Measurements from ENCODE around the gene RBM47.
"Not testable (repeated sequence)": the region's sequence is repeated elsewhere in the genome, so short reads cannot be mapped to it uniquely, and the experiment has no call there.

Gene RBM47

DNA sequence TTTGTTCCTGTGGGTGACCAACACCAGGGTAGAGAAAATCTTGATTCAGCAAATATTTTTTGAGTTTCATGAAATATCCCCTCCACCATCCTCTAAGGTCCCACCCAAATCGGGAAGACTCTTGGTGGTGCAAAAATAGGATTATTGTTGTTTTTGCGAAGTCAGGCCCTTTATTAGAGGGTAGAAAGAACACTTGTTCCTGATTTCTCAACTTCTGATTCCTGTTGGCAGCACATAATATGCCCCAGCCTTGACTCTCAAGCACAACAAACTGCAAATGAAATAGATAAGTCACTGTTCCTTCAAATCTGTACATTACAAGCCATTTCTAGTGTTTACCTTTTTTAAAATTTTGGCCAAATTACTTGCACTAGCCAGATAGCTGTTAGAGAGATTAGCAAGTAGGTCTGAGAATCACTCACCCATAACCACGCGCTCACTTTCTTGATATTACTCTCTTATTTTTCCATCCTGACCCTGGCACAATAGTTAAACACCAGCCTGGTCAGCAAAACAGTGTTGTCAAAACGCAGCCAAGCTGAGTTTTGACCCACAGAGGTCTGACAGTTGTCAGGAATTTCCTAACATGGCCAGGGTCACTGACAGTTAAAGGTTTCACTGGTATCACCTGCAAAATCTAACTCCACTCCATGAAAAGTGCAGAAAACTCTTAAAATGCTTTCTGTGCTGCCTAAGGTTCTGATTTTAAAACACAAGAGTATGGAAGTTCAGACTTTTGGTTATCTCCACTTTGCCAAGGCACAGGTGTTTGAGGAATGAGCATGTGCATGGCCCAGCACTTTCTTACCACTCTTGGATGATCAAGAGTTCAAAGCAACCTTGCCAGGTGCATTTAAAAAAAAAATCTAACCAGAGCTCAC, 69.8 kb downstream of the RBM47 start:
- DNase-seq: no peak

GRCh38 chr4:40557736-40558135, 71.9 kb downstream of the RBM47 start:
- no peak for DNase-seq

GRCh38 chr4:40555176-40555900, 74.3 kb downstream of the RBM47 start:
- DNase-seq: no peak

GRCh38 chr4:40554641-40555040, 75.0 kb downstream of the RBM47 start:
- DNase-seq: not testable (repeated sequence)

- DNase-seq: no peak
These were observed 75.7 kb downstream of the RBM47 start for GRCh38 chr4:40553995-40554394.

- DNase-seq: no peak
These were observed 77.1 kb downstream of the RBM47 start for GRCh38 chr4:40552536-40552935.

GRCh38 chr4:40551568-40552136, 78.0 kb downstream of the RBM47 start:
- DNase-seq: peak in 1 of 2 donors; percentile 25

DNA sequence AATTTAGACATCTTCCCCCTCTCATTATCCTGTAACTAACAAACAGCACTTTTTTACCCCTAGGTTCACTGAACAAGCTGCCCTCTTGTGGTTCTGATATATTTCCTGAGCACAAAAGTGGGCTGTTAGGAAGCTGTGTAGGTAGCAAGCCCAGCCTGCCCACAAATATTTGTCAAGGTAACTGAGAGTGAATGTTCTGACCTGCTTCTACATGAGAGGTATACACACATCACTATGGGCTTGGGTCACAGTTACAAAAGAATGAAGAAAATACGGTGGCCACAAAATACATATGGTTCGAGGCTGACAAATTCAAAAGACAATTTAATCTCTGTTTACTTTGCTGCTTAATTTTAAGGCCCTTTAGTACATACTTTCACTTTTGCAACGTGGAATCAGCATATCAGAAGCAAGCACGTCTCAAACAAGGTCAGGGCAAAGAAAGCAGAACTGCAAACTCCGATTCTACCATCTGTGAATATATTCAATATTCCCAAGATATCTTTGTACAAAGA, 78.7 kb downstream of the RBM47 start:
- DNase-seq: no peak

DNA sequence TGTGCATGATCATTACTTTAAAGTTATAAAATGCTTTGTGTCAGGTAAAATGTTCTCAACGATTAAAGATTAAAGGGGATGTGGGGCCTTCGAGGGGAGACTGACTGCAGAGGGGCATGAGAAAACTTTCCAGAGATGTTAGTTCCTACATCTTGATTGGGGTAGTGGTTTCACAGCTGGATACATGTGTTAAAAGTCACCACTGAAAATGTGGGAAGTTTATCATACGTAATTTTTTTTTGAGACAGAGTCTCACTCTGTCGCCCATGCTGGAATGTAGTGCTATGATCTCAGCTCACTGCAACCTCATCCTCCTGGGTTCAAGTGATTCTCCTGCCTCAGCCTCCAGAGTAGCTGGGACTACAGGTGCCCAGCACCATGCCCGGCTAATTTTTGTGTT, 79.5 kb downstream of the RBM47 start:
- DNase-seq: no peak

DNA sequence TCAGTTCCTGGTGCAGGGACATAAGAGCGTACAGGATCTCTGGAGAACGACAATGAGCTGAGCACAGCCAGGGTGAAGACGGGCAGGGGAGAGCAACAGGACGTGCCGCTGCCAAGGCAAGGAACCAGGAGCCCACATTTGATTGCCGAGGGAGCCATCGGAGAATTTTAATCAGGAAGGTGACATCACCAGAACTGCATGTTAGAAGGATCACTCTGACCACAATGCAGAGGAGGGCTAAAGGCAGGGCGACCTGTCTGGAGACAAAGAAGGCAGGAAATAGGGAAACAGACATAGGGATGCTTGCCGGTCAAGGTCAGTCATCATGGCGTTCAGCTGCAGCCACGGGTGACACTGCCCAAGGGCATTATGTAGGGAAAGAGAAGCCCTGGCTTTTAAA, 81.4 kb downstream of the RBM47 start:
- DNase-seq: no peak

DNA sequence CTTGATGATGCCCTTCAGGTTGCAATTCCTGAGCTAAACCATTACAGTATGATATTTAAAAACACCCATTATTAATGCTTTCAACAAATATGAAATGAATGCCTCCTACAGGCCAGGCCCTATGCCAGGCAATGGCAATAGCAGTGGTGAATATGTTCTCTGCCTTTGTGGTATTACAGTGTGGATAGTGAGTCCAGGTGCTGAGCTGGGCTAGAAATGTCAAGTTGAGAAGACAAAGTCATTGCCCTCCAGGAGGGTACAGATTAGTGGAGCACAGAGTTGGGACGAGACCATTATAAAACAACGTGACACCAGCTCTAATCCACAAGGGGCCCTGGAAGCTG, 81.9 kb downstream of the RBM47 start:
- no peak for DNase-seq

GRCh38 chr4:40546969-40547788, 82.5 kb downstream of the RBM47 start:
- DNase-seq: no peak

GRCh38 chr4:40546506-40546905, 83.2 kb downstream of the RBM47 start:
- DNase-seq: no peak

DNA sequence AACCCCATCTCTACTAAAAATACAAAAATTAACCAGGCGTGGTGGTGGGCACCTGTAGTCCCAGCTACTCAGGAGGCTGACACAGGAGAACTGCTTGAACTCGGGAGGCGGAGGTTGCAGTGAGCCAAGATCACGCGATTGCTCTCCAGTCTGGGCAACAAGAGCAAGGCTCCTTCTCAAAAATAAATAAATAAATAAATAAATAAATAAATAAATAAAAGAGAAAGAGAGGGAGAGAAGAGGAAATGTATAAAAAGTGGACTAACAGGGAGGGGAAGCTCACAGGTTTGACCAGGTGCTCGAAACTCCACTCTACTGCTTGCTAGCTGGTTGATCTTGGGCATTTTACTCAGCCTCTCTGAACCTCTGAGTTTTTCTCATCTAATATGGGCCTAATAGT, 84.2 kb downstream of the RBM47 start:
- DNase-seq: not testable (repeated sequence)

- no peak for DNase-seq
These were observed 85.4 kb downstream of the RBM47 start for GRCh38 chr4:40544221-40544620.

- no peak for DNase-seq
These were observed 88.9 kb downstream of the RBM47 start for GRCh38 chr4:40540800-40541199.

DNA sequence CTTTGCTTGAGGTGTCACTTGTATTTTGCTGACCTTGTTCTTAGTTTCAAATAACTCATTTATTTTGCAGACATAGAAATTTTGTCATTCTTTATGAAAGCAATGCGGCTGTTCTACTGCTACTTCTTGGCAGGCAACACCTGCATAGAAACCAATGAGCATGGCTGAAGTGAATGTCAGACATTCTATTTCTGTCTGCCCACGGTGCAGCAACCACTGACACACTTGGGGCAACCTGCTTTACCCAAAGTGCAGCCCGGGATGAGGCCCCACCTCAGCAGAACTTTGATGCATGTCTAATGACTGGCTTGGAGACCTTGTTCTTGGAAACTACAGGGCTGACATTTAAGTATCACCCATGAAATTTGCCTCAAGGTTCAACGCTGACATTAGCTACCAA, 93.6 kb downstream of the RBM47 start:
- DNase-seq: no peak

- no peak for DNase-seq
These were observed 98.0 kb downstream of the RBM47 start for GRCh38 chr4:40531636-40532023.

DNA sequence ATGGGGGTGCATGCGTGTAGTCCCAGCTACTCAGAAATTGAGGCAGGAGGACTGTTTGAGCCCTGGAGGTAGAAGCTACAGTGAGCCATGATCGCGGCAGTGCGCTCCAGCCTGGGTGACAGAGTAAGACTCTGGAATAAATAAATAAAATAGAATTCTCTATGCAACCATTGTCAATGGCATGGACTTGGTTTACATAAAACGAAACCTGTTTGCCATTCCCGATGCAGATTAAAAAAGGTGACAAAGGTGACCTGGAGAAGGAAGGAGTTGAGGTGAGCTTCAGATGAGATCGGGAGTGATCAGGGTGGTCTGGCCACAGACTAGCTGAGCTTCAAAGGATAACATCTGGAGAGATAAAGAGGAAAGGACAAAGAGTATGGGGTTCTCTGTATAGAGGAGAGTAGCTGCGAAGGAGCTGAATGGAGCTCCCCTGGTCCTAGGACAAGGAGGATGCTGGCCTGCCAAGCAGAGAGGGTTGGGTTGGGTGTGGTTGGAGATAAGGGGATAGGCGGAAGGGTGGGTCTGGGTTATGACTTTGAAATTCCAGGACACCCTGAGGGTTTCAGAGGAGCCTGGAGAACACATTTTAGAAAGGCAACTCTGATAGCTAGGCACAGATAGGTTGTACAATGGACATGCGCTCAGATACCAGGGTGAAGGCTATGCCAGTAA, 98.6 kb downstream of the RBM47 start:
- no peak for DNase-seq

DNA sequence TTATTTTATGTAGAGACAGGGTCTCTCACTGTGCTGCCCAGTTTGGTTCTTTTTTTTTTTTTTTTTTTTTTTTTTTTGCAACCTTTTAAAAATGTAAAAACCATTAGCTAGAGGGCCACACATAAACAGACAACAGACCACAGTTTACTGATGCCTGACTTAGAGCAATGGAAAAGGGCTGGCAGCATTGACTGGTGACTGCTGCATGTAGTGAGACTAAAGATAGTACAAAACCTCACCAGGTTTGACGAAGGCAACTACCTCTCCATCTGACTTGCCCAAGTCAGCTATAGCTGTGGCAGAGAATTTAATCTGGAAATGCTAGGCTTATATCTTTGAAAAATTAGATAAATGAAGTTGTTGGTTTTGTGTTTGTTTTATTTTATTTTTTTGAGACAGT, 102.9 kb downstream of the RBM47 start:
- DNase-seq: no peak

- DNase-seq: no peak
These were observed 103.7 kb downstream of the RBM47 start for GRCh38 chr4:40525752-40526598.
